GM06990 (cell line): Measurements from ENCODE around the gene RASA4B.

Source experiments
- DNase-seq: peaks from one replicate; pipeline ENCODE4 v3.0.0-alpha.2; 2011; ENCODE audit not compliant: insufficient read length; ENCODE audit errors: extremely low read depth
- H3K27me3 ChIP-seq: replicated peaks from 2 replicates; pipeline ENCODE4 v1.6.0; 2011; ENCODE audit warnings: low read length; ENCODE audit not compliant: control insufficient read depth, insufficient read depth
- H3K36me3 ChIP-seq: 2 replicates; pipeline ENCODE4 v1.5.1; 2011; ENCODE audit warnings: low read length; ENCODE audit not compliant: control insufficient read depth, insufficient read depth
- H3K4me3 ChIP-seq: replicated peaks from 2 replicates; pipeline ENCODE4 v1.5.1; 2011; ENCODE audit warnings: low read depth, mild to moderate bottlenecking, control low read depth, low read length
- CTCF ChIP-seq: IDR thresholded peaks from 2 replicates; pipeline ENCODE4 v1.5.1; 2011; ENCODE audit warnings: low read length, control low read depth, mild to moderate bottlenecking, inconsistent platforms; ENCODE audit not compliant: insufficient read depth, poor library complexity, severe bottlenecking

RASA4B gene

GRCh38 chr7:102463841-102464576 is 53.6 kb downstream of the RASA4B start:
- no peaks in the 10 kb centered on the region for H3K27me3 ChIP-seq
- DNase-seq, result no peak
- peak overlapping the region; percentile 85 for H3K4me3 ChIP-seq
- no peak for TF ChIP-seq CTCF
- peaks cover 16% of the 10 kb centered on the region for H3K36me3 ChIP-seq

GRCh38 chr7:102460467-102460866 is 57.1 kb downstream of the RASA4B start:
- TF ChIP-seq CTCF, result no peak
- Histone ChIP-seq H3K36me3 (peaks cover 9% of the 10 kb centered on the region), H3K27me3 (no peaks in the 10 kb centered on the region), H3K4me3 (no peak overlapping the region)
- DNase-seq, result no peak

GRCh38 chr7:102459221-102459844 is 58.2 kb downstream of the RASA4B start:
- peaks cover 9% of the 10 kb centered on the region for H3K36me3 ChIP-seq
- TF ChIP-seq CTCF, result no peak
- no peak for DNase-seq
- H3K27me3 ChIP-seq, result no peaks in the 10 kb centered on the region
- no peak overlapping the region for H3K4me3 ChIP-seq

- Histone ChIP-seq H3K36me3 (peaks cover 9% of the 10 kb centered on the region), H3K27me3 (no peaks in the 10 kb centered on the region), H3K4me3 (no peak overlapping the region)
- TF ChIP-seq CTCF, result no peak
- no peak for DNase-seq
These were observed 60.1 kb downstream of the RASA4B start for GRCh38 chr7:102457352-102457924.

- DNase-seq, result no peak
- Histone ChIP-seq H3K27me3 (no peaks in the 10 kb centered on the region), H3K4me3 (no peak overlapping the region), H3K36me3 (peaks cover 9% of the 10 kb centered on the region)
- TF ChIP-seq CTCF, result no peak
These were observed 61.2 kb downstream of the RASA4B start for GRCh38 chr7:102456327-102456726.
